Central memory CD8-positive, alpha-beta T cell (primary cell): ENCODE data around the gene MSLN.
"Not testable (repeated sequence)": the region's sequence is repeated elsewhere in the genome, so short reads cannot be mapped to it uniquely, and the experiment has no call there.

ENCODE experiments used
- ATAC-seq: fragments of 150-1000 bp; cut with Tn5 transposase; replicated peaks from 2 replicates; pipeline ENCODE4 v1.10.0; 2022; ENCODE audit warnings: mild to moderate bottlenecking, moderate FRiP score, moderate number of reproducible peaks; ENCODE audit not compliant: poor library complexity, severe bottlenecking; ENCODE audit errors: extremely low read depth
- DNase-seq, 2 donors: peaks; one replicate each; pipeline ENCODE4 v3.0.0; 2021; ENCODE audit warnings: low spot score in 2 of 2
- H3K27ac Mint-ChIP-seq: one replicate; pipeline ENCODE4 v1.8.0; 2022; ENCODE audit warnings: low read depth, mild to moderate bottlenecking, moderate library complexity, mixed read lengths
- H3K27me3 Mint-ChIP-seq: one replicate; pipeline ENCODE4 v1.8.0; 2022; ENCODE audit warnings: mixed read lengths
- H3K36me3 Mint-ChIP-seq: one replicate; pipeline ENCODE4 v1.8.0; 2022; ENCODE audit warnings: mild to moderate bottlenecking, moderate library complexity, mixed read lengths; ENCODE audit not compliant: insufficient read depth
- H3K4me1 Mint-ChIP-seq: one replicate; pipeline ENCODE4 v1.8.0; 2022; ENCODE audit warnings: mixed read lengths
- H3K4me3 Mint-ChIP-seq: one replicate; pipeline ENCODE4 v1.8.0; 2022; ENCODE audit warnings: mild to moderate bottlenecking, moderate library complexity, mixed read lengths
- H3K9me3 Mint-ChIP-seq: one replicate; pipeline ENCODE4 v1.8.0; 2022; ENCODE audit warnings: mixed read lengths

MSLN gene

GRCh38 chr16:746637-747036 lies 13.9 kb upstream of the MSLN start:
- no peaks in the 10 kb centered on the region for H3K36me3 Mint-ChIP-seq
- H3K27ac Mint-ChIP-seq, result no peak overlapping the region
- H3K27me3 Mint-ChIP-seq, result no peaks in the 10 kb centered on the region

DNA sequence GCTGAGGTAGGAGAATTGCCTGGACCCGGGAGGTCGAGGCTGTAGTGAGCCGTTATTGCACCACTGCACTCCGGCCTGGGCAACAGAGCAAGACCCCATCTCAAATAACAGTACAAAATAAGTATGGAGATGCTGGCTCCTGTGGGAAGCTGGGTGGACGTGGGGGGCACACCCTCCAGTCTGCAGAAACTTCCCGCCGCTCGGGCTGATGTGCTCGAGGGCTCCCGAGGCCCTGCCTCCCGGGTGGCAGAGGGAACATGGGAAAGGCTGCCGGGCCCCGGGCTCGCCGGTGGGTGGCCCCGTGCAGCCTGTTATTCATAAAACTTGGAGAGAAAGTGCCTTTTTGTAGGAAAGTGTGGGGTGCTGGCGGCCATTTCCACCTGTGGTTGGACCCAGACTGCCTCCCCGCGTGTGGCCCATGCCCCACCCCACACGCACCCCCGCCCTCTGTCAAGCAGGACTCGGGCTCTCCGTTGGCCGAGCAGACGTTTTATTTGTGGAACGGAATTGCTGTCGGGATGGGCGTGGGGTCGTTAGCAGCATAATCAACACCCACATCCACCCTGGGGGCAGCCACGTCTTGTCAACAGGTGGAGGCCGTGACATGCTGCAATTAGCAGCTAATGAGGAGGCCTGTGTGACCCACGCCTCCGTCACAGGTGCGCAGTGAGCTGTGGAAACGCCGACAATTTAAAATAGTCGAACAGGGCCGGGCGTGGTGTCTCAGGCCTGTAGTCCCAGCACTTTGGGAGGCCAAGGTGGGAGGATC lies 12.4 kb upstream of the MSLN start:
- no peaks in the 10 kb centered on the region for H3K36me3 Mint-ChIP-seq
- no peaks in the 10 kb centered on the region for H3K27me3 Mint-ChIP-seq
- H3K27ac Mint-ChIP-seq, result no peak overlapping the region
- ATAC-seq (no peak), DNase-seq (no peak)
- no peaks in the 10 kb centered on the region for H3K9me3 Mint-ChIP-seq
- H3K4me3 Mint-ChIP-seq, result no peak overlapping the region
- H3K4me1 Mint-ChIP-seq, result no peaks in the 10 kb centered on the region

More at GRCh38 chr16:746637-747036, 13.9 kb upstream of the MSLN start:
- no peaks in the 10 kb centered on the region for H3K4me1 Mint-ChIP-seq
- DNase-seq, result no peak
- no peak overlapping the region for H3K4me3 Mint-ChIP-seq
- no peak for ATAC-seq
- no peaks in the 10 kb centered on the region for H3K9me3 Mint-ChIP-seq

- no peak for ATAC-seq
- Mint-ChIP-seq H3K4me1 (no peaks in the 10 kb centered on the region), H3K36me3 (no peaks in the 10 kb centered on the region), H3K27ac (no peak overlapping the region), H3K9me3 (no peaks in the 10 kb centered on the region), H3K27me3 (no peaks in the 10 kb centered on the region), H3K4me3 (no peak overlapping the region)
- no peak for DNase-seq
Observed at GRCh38 chr16:749010-749409, 11.5 kb upstream of the MSLN start.

DNA sequence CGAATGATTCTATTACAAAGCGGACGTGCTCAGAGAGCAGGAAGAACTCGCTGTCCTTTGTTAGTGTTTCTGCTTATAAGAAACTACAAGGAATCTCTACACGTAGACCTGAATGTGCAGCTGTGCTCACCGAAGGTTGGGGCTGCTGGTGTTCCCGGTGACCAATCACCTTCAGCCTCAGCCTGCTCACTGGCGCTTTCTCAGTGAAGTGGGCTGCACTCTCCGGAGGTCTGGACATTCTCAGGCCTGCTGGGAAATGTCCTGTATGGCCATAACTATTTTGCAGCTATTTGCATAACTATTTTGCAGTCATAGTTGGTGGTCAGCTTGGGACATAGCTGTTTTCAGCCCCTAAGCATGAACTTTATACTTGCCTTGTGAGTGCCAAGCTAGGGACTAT lies 10.0 kb upstream of the MSLN start:
- Mint-ChIP-seq H3K4me3 (no peak overlapping the region), H3K27ac (no peak overlapping the region), H3K27me3 (no peaks in the 10 kb centered on the region), H3K36me3 (no peaks in the 10 kb centered on the region), H3K9me3 (no peaks in the 10 kb centered on the region), H3K4me1 (no peaks in the 10 kb centered on the region)
- no peak for ATAC-seq
- DNase-seq, result no peak

DNA sequence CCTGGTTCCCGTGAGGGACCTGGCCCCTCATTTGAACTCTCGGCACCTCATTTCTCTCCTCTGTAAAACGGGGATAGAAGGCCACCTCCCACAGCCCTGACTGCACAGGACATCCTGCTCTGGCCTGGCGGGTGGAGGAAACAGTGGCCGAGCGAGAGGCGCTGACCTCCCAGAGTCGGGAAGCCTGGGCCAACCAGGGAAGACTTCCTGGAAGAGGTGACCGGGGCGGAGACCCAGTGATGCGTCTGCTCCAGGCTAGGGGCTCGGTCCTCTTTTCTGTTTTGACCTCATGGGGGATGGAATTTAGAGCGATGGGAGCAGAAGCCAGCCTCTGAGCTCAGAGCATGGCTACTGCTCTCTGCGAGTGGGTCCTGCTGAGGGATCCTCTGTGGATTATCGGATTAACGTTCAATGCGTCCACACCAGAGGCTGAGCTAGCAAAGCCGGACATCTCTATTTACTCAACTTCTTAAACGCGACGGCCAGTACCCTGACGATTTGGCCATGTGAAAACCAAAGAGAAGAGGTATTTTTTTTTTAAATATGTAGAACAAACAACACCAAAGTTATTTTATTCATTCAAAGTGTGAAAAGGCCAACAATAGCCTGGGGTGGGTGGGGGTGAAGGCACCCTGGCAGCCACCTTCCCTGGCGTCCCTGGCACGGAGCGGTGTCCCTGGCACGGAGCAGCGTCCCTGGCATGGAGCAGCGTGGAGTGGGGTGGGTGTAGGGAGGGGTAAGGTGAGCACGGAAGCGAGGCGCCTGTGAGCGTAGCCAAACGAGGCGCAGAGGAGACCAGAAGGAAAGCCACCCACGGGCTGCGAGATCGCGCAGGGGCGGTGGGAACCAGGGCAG lies 9.2 kb upstream of the MSLN start:
- H3K27ac Mint-ChIP-seq, result no peak overlapping the region
- H3K36me3 Mint-ChIP-seq, result no peaks in the 10 kb centered on the region
- H3K9me3 Mint-ChIP-seq, result no peaks in the 10 kb centered on the region
- H3K27me3 Mint-ChIP-seq, result no peaks in the 10 kb centered on the region
- DNase-seq (no peak), ATAC-seq (no peak)
- H3K4me3 Mint-ChIP-seq, result no peak overlapping the region
- no peaks in the 10 kb centered on the region for H3K4me1 Mint-ChIP-seq

DNA sequence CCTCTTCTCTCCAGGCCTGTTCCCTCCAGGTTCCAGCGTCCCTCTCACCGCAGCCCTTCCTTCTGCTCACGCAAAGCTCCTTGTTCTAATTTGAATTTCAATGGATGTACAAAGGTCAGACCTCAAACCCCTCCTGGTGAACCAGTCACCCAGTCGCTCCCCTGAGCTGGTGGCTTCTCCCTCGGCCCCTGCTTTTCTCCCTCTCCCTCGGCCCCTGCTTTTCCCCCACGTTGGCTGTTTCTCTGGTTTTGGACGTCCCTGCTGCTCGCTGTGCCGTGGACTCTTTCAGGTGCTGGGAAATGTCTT lies 8.6 kb upstream of the MSLN start:
- no peak overlapping the region for H3K27ac Mint-ChIP-seq
- DNase-seq (no peak), ATAC-seq (no peak)
- H3K27me3 Mint-ChIP-seq, result no peaks in the 10 kb centered on the region
- H3K4me1 Mint-ChIP-seq, result no peaks in the 10 kb centered on the region
- H3K9me3 Mint-ChIP-seq, result no peaks in the 10 kb centered on the region
- no peaks in the 10 kb centered on the region for H3K36me3 Mint-ChIP-seq
- no peak overlapping the region for H3K4me3 Mint-ChIP-seq

DNA sequence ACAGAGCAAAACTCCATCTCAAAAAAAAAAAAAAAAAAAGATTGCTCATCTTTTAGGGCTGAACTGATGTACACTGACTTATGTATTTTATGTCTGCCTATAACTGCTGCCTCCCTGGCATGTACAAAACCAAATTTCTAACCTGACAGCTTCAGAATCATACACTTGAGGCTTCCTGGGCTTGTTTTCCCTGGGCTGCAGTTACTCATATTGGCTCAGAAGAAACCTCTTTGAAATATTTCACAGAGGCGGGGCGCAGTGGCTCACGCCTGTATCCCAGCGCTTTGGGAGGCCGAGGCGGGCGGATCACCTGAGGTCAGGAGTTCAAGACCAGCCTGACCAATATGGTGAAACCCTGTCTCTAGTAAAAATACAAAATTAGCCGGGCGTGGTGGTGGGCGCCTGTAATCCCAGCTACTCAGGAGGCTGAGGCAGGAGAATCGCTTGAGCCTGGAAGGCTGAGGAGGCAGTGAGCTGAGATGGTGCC lies 6.4 kb upstream of the MSLN start:
- H3K4me3 Mint-ChIP-seq, result not testable (repeated sequence)

GRCh38 chr16:754656-755055 lies 5.9 kb upstream of the MSLN start:
- ATAC-seq (no peak), DNase-seq (no peak)
- Mint-ChIP-seq H3K27ac (no peak overlapping the region), H3K9me3 (no peaks in the 10 kb centered on the region), H3K27me3 (peaks cover 9% of the 10 kb centered on the region), H3K4me3 (no peak overlapping the region), H3K36me3 (no peaks in the 10 kb centered on the region), H3K4me1 (no peaks in the 10 kb centered on the region)

More for the DNA sequence above, 6.4 kb upstream of the MSLN start:
- not testable (repeated sequence) for ATAC-seq, DNase-seq, H3K27ac Mint-ChIP-seq, H3K9me3 Mint-ChIP-seq, H3K36me3 Mint-ChIP-seq, H3K4me1 Mint-ChIP-seq, H3K27me3 Mint-ChIP-seq

GRCh38 chr16:756428-756827 lies 4.1 kb upstream of the MSLN start:
- ATAC-seq, result no peak

GRCh38 chr16:759110-759910 lies 1.2 kb upstream of the MSLN start:
- ATAC-seq, result no peak
- DNase-seq, result no peak
- Mint-ChIP-seq H3K9me3 (no peaks in the 10 kb centered on the region), H3K36me3 (peaks cover 2% of the 10 kb centered on the region), H3K27ac (no peak overlapping the region), H3K4me1 (no peaks in the 10 kb centered on the region), H3K27me3 (peaks cover 9% of the 10 kb centered on the region), H3K4me3 (no peak overlapping the region)

More at GRCh38 chr16:756428-756827, 4.1 kb upstream of the MSLN start:
- no peak overlapping the region for H3K4me3 Mint-ChIP-seq
- H3K27ac Mint-ChIP-seq, result no peak overlapping the region
- no peaks in the 10 kb centered on the region for H3K9me3 Mint-ChIP-seq
- no peak for DNase-seq
- H3K4me1 Mint-ChIP-seq, result no peaks in the 10 kb centered on the region
- H3K36me3 Mint-ChIP-seq, result no peaks in the 10 kb centered on the region
- H3K27me3 Mint-ChIP-seq, result peaks cover 9% of the 10 kb centered on the region

- no peak overlapping the region for H3K27ac Mint-ChIP-seq
- no peaks in the 10 kb centered on the region for H3K9me3 Mint-ChIP-seq
- no peak overlapping the region for H3K4me3 Mint-ChIP-seq
- ATAC-seq, result no peak
- peaks cover 9% of the 10 kb centered on the region for H3K27me3 Mint-ChIP-seq
- peaks cover 2% of the 10 kb centered on the region for H3K36me3 Mint-ChIP-seq
- DNase-seq, result no peak
- no peaks in the 10 kb centered on the region for H3K4me1 Mint-ChIP-seq
Observed at GRCh38 chr16:760065-760464, 469 bp upstream of the MSLN start.

- Mint-ChIP-seq H3K4me1 (no peaks in the 10 kb centered on the region), H3K27me3 (peaks cover 9% of the 10 kb centered on the region), H3K4me3 (no peak overlapping the region), H3K36me3 (peaks cover 2% of the 10 kb centered on the region), H3K27ac (no peak overlapping the region), H3K9me3 (no peaks in the 10 kb centered on the region)
- DNase-seq (no peak), ATAC-seq (no peak)
Observed at GRCh38 chr16:761625-762513, 1.3 kb downstream of the MSLN start.
